Peyer's patch (tissue), 4 donors: ENCODE results near the gene MAD1L1. TPM values are rescaled to one million over a fixed set of nuclear protein-coding genes. Genes with fewer than 3 reads are reported as not detected.

Experiments
- DNase-seq, 3 donors: peaks; one replicate each; pipeline ENCODE4 v3.0.0-alpha.2; 2017 to 2019
- H3K27ac ChIP-seq, 4 donors: fragments of 200-600 bp; sonication (generic); one replicate each; pipeline ENCODE4 v1.5.1; 2016 to 2019
- H3K27me3 ChIP-seq, 2 donors: fragments of 200-600 bp; sonication (generic); one replicate each; pipeline ENCODE4 v1.5.1; 2019
- H3K36me3 ChIP-seq, 3 donors: fragments of 200-600 bp; sonication (generic); one replicate each; pipeline ENCODE4 v1.5.1; 2016 to 2019
- H3K4me1 ChIP-seq, 4 donors: fragments of 200-600 bp; sonication (generic); one replicate each; pipeline ENCODE4 v1.5.1; 2016 to 2019
- H3K4me3 ChIP-seq, 4 donors: fragments of 200-600 bp; sonication (generic); 1 replicate in 3 of 4; 2 replicates in 1 of 4; pipeline ENCODE4 v1.5.1; 2016 to 2019; ENCODE audit warnings: mild to moderate bottlenecking in 1 of 4
- H3K9me3 ChIP-seq, 4 donors: fragments of 200-600 bp; sonication (generic); one replicate each; pipeline ENCODE4 v1.5.1; 2016 to 2019; ENCODE audit warnings: mild to moderate bottlenecking in 1 of 4
- CTCF ChIP-seq, 6 experiments: fragments of 450-650 bp in 4 of 6; fragments of 200-600 bp in 2 of 6; sonication (generic) in 1 of 6; IDR thresholded peaks; one replicate each; pipeline ENCODE4 v1.5.1; 2017 to 2019; ENCODE audit warnings: antibody characterized with exemption in 6 of 6, mild to moderate bottlenecking in 3 of 6, moderate library complexity in 1 of 6
- POLR2A ChIP-seq, 2 donors: fragments of 450-650 bp; IDR thresholded peaks; one replicate each; pipeline ENCODE4 v1.5.1; 2017; ENCODE audit warnings: antibody characterized with exemption in 2 of 2, mild to moderate bottlenecking in 2 of 2, moderate library complexity in 2 of 2
- total RNA-seq, 4 donors: library from RNA; depleted of rRNA; stranded (reverse); fragments of >200 nt; gene quantifications; one replicate each; pipeline ENCODE4 v1.1.0, GENCODE V29; 2016

Gene MAD1L1
- total RNA-seq, 4 donors from 2014 or later, result 43.9 to 417 (median 59.1) TPM

- TF ChIP-seq POLR2A (IDR thresholded peaks at IDR 0.05), result no peak
- Histone ChIP-seq H3K27me3 (no peaks in the 10 kb centered on the region), H3K4me3 (no peak overlapping the region), H3K36me3 (peaks cover 0 to 62% (median 0%) of the 10 kb centered on the region in 3 donors), H3K27ac (no peak overlapping the region), H3K9me3 (no peaks in the 10 kb centered on the region), H3K4me1 (no peaks in the 10 kb centered on the region)
- no peak for DNase-seq
These were observed 19.8 kb downstream of the MAD1L1 start for GRCh38 chr7:2212906-2213305.

GRCh38 chr7:2211926-2212325 is 20.8 kb downstream of the MAD1L1 start:
- H3K4me1 ChIP-seq, result no peaks in the 10 kb centered on the region
- H3K9me3 ChIP-seq, result no peaks in the 10 kb centered on the region
- no peaks in the 10 kb centered on the region for H3K27me3 ChIP-seq
- no peak overlapping the region for H3K27ac ChIP-seq
- no peak overlapping the region for H3K4me3 ChIP-seq
- peak in 1 of 3 donors; percentile 29 for DNase-seq
- peaks cover 0 to 59% (median 0%) of the 10 kb centered on the region in 3 donors for H3K36me3 ChIP-seq
- no peak for TF ChIP-seq POLR2A (IDR thresholded peaks at IDR 0.05)
- TF ChIP-seq CTCF (IDR thresholded peaks at IDR 0.05), result no peak

GRCh38 chr7:2211259-2211880 is 21.4 kb downstream of the MAD1L1 start:
- Histone ChIP-seq H3K36me3 (peaks cover 0 to 58% (median 0%) of the 10 kb centered on the region in 3 donors), H3K27ac (no peak overlapping the region), H3K4me1 (no peaks in the 10 kb centered on the region), H3K4me3 (no peak overlapping the region), H3K9me3 (no peaks in the 10 kb centered on the region), H3K27me3 (no peaks in the 10 kb centered on the region)
- DNase-seq, result peak in 1 of 3 donors; percentile 24
- TF ChIP-seq CTCF (IDR thresholded peaks at IDR 0.05), result no peak
- no peak for TF ChIP-seq POLR2A (IDR thresholded peaks at IDR 0.05)

GRCh38 chr7:2210551-2211258 is 22.0 kb downstream of the MAD1L1 start:
- Histone ChIP-seq H3K27me3 (no peaks in the 10 kb centered on the region), H3K4me3 (no peak overlapping the region), H3K9me3 (no peaks in the 10 kb centered on the region), H3K27ac (no peak overlapping the region), H3K36me3 (peaks cover 0 to 51% (median 0%) of the 10 kb centered on the region in 3 donors), H3K4me1 (no peaks in the 10 kb centered on the region)
- DNase-seq, result peak in 1 of 3 donors; percentile 19
- TF ChIP-seq CTCF (IDR thresholded peaks at IDR 0.05) (no peak), POLR2A (IDR thresholded peaks at IDR 0.05) (no peak)

- Histone ChIP-seq H3K9me3 (no peaks in the 10 kb centered on the region), H3K27me3 (no peaks in the 10 kb centered on the region), H3K27ac (no peak overlapping the region), H3K36me3 (peaks cover 0 to 43% (median 0%) of the 10 kb centered on the region in 3 donors), H3K4me3 (no peak overlapping the region), H3K4me1 (no peaks in the 10 kb centered on the region)
- DNase-seq, result no peak
- no peak for TF ChIP-seq CTCF (IDR thresholded peaks at IDR 0.05)
These were observed 22.8 kb downstream of the MAD1L1 start for GRCh38 chr7:2209961-2210323.
